Measurements from ENCODE around the gene AURKA.

DNA sequence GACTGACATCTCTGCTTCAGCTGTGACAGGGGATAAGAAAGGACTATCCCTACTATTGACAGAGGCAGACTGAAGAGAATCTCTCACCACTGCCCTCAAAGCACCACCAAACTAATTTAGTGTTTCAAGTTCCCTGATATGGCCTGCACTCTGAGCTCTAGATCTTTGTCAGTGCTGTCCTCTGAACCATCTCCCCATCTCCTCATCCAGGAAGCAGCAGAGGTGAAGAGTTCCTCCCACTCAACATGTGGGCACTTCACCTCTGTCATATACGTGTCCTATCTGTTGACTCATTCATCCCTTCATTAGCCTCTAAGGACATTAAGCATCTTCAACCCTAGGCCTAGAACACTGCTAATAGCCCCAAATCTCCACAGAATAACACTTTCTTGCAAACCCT is 19.2 kb downstream of the AURKA start:
- TF ChIP-seq ZFP3 (CRISPR knock-in tag; IDR thresholded peaks at IDR 0.05), result no peak
- TF ChIP-seq ZNF70 (CRISPR knock-in tag; IDR thresholded peaks at IDR 0.05), result no peak
- no peak for TF ChIP-seq ARNTL (CRISPR knock-in tag; IDR thresholded peaks at IDR 0.05; ENCODE audit: borderline replicate concordance, low read depth)
- TF ChIP-seq GLIS3 (CRISPR knock-in tag; IDR thresholded peaks at IDR 0.05), result no peak
- TF ChIP-seq TCF4 (CRISPR knock-in tag; IDR thresholded peaks at IDR 0.05; ENCODE audit: borderline replicate concordance), result no peak
- no peak for TF ChIP-seq ZNF565 (CRISPR knock-in tag; conservative IDR thresholded peaks at IDR 0.05; ENCODE audit: low read depth)
- TF ChIP-seq BACH2 (CRISPR knock-in tag; IDR thresholded peaks at IDR 0.05; ENCODE audit: borderline replicate concordance), result no peak
- TF ChIP-seq, protein P1, sequence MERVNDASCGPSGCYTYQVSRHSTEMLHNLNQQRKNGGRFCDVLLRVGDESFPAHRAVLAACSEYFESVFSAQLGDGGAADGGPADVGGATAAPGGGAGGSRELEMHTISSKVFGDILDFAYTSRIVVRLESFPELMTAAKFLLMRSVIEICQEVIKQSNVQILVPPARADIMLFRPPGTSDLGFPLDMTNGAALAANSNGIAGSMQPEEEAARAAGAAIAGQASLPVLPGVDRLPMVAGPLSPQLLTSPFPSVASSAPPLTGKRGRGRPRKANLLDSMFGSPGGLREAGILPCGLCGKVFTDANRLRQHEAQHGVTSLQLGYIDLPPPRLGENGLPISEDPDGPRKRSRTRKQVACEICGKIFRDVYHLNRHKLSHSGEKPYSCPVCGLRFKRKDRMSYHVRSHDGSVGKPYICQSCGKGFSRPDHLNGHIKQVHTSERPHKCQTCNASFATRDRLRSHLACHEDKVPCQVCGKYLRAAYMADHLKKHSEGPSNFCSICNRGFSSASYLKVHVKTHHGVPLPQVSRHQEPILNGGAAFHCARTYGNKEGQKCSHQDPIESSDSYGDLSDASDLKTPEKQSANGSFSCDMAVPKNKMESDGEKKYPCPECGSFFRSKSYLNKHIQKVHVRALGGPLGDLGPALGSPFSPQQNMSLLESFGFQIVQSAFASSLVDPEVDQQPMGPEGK (CRISPR knock-in tag; IDR thresholded peaks at IDR 0.05; ENCODE audit: borderline replicate concordance), result no peak
- TF ChIP-seq, protein P2, sequence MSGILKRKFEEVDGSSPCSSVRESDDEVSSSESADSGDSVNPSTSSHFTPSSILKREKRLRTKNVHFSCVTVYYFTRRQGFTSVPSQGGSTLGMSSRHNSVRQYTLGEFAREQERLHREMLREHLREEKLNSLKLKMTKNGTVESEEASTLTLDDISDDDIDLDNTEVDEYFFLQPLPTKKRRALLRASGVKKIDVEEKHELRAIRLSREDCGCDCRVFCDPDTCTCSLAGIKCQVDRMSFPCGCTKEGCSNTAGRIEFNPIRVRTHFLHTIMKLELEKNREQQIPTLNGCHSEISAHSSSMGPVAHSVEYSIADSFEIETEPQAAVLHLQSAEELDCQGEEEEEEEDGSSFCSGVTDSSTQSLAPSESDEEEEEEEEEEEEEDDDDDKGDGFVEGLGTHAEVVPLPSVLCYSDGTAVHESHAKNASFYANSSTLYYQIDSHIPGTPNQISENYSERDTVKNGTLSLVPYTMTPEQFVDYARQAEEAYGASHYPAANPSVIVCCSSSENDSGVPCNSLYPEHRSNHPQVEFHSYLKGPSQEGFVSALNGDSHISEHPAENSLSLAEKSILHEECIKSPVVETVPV (CRISPR knock-in tag; IDR thresholded peaks at IDR 0.05), result no peak
- TF ChIP-seq, protein P3, sequence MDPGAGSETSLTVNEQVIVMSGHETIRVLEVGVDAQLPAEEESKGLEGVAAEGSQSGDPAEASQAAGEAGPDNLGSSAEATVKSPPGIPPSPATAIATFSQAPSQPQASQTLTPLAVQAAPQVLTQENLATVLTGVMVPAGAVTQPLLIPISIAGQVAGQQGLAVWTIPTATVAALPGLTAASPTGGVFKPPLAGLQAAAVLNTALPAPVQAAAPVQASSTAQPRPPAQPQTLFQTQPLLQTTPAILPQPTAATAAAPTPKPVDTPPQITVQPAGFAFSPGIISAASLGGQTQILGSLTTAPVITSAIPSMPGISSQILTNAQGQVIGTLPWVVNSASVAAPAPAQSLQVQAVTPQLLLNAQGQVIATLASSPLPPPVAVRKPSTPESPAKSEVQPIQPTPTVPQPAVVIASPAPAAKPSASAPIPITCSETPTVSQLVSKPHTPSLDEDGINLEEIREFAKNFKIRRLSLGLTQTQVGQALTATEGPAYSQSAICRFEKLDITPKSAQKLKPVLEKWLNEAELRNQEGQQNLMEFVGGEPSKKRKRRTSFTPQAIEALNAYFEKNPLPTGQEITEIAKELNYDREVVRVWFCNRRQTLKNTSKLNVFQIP (CRISPR knock-in tag; IDR thresholded peaks at IDR 0.05; ENCODE audit: borderline replicate concordance, low read depth), result no peak
- TF ChIP-seq ZFP30 (CRISPR knock-in tag; IDR thresholded peaks at IDR 0.05), result no peak
- TF ChIP-seq PPARA (CRISPR knock-in tag; IDR thresholded peaks at IDR 0.05; ENCODE audit: borderline replicate concordance), result no peak
- no peak for TF ChIP-seq ESRRG (CRISPR knock-in tag; IDR thresholded peaks at IDR 0.05)
- no peak for TF ChIP-seq RARB (CRISPR knock-in tag; IDR thresholded peaks at IDR 0.05)

All from SK-N-SH treated with all-trans-retinoic acid at 6 μM for 48 hours (cell line).